ENCODE results near the gene FYN.

FYN gene

DNA sequence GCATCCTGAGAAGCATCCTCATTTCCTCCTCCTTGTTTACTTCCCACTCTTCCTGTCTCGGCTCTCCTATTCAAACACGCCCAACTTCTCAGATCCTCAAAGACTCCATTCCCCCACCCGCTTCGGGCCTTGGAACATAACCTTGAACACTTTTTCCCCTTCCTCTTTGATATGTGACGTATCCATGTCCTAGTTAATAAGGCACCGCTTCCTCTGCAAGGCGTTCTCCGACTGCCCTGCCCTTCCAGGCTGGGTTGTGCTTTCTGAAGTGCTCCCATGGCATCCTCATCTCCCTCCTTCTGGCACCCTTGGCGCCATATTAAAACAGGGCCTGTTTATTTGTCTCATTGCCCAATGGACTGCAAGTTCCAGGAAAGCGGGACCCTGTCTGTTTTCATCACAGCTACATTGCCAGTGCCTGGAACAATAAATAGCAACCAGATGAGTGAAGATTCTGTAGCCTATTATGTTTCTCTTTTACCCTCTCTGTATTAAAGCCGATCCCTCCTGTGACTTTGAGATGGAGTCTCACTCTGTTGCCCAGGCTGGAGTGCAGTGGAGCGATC is 152.2 kb downstream of the FYN start:
- no peak for DNase-seq

DNA sequence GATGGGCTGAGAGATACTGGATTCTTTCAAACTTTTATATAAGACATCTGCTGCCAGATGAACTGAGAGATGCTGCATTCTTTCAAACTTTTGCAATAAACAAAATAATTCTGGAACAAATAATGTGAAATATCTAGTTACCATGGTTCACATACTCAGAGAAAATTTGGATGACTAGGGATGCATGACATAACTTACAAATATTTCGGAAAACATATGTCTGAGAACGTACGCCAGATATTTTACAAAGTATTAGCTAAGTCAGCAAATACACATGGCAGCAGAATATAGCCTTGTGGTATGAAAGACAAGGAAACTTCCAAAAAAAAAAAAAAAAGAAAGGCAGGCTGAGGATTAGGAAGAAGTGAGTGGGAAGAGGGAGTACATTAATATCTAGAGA is 154.3 kb downstream of the FYN start:
- DNase-seq, result no peak

DNA sequence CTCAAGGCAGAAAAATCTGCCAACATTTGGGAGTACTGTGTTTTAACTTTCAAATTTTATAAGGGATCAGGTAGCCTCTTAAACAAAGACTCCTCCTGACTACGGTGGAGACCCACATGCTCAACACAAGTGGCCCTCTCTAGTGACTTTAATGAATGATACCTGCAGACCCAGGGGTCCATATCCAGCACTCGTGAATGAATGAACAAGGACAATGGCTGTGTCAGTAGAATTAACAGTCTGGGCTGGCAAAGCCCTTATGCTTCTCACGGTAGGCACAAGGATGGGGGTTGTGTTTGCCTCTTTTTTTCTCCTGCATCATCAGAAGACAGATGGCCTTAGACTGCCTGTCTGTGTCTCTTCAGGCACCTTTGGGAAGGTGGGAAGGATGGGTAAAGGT is 154.9 kb downstream of the FYN start:
- DNase-seq, result no peak

DNA sequence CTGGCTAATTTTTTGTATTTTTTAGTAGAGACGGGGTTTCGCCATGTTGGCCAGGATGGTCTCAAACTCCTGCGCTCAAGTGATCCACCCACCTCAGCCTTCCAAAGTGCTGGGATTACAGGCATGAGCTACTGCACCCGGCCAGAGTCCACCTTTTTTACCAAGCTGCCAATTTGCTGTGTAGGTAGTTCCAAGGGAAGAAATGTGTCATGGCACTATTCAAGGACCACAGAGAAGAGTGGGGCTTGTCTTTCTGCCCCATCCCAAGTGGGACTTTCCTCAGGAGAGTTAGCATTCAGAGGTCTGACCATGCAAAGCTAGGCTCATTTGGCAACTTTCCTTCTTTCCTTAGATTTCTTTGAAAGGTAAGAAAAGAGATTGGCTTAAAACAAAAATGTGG is 155.6 kb downstream of the FYN start:
- DNase-seq, result no peak

DNA sequence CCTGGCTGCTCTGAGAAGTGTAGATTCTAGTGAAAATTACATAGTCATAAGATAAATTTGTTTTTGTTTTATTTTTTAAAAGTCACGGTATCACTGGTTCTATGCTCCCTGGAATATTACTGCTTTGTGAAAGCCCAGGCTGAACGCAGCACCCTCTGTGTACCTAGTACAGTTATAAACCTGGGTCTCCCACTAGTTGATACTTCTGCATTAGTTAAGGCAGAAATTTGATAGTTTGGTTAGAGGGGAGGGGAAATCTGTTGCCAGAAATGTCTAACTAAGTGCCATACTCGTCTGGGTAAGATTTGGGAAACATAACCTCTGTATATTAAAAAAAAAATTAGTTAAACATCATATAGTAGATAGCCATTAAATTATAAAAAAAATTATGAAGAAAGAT is 156.9 kb downstream of the FYN start:
- no peak for DNase-seq

DNA sequence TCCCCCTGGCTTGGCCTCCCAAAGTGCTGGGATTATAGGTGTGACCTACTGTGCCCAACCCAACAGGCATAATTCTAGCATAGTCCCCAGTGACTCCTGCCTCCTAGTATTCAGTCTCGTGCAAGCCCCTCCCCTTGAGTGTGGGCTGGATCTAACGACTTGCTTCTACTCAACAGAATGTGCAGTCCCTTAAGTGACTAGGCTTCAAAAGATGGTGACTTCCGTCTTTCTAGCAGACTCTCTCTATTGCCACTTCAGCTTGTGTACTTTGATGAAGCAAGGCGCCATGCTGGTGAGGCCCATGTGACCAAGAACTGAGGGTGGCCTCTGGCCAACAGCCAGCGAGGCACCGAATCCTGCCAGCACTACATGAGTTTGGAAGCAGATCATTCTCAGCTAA is 157.9 kb downstream of the FYN start:
- no peak for DNase-seq

DNA sequence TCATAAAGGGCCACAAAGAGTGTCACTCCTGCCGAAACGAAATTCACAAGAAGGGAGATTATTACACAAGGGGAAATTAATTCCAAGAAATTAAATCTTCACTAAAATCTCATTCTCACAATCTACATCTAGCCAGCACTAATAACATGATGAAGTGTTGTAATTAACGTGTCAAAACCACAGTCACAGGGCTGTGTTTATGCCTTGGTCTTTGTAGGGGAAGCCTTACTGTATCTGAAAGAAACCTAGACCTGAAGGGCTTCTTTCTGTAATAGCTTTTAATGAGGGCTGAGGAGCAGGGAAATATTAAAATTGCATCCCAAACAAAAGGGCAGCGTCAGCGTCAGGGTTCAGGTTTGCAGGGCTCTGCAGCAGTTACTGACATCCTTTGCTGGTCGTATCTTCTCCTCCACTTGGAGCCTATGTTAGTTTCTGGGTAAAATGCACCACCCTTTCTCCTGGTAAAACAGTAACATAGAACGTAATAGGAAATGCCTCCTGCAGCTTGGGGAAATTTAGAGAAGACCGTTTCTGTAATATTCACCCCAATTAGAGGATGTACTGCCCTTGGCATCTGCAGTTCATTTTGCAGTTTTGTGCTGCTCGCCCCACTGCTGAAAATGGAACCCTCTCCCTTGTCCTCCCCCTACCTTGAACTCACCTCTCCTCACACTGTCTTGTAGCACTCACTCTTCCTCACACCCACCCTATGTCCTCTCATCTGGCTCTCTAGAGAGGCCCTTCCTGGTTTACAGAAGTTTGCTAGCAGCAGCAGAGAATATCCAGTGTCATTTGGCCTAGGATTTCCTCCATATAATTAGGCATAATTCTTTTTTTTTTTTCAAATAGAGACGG is 158.6 kb downstream of the FYN start:
- DNase-seq, result no peak

DNA sequence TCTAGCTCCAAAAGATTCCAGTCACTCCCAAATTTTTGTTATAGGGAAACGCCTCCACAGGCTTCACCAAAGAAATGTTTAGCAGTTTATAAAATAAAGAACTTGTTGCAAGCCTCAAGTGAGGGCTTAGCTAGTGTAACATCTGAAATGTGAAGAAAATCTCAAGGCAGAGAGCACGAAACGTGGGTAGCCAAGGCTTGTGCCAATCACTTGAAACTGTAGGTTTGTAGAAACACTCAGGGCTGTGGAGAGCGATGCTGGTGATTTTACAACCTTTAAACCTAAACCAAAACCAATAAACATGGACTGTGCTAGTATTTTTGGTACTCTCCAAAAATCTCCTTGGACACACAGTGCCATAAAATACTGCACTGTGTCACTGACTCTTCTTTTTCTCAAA is 159.4 kb downstream of the FYN start:
- DNase-seq, result no peak

DNA sequence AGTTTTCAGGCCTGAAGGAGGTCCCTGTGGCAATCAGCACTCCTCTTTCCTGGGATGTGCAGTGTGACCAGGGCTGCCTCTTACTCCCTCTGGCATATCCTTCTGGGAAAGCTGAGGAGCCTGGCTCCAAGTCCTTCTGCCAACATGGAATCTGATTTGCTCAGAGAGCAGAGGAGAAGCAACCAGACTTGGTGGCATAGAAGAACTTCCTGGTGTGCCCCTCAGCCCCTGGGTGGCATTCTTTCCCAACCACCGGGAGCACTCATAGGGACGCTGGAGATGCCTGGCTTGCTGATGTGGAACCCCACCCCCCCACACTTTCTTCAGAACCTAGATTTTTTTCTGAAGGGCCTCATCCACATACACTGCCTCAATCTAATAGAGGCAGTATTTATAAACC is 160.0 kb downstream of the FYN start:
- no peak for DNase-seq

DNA sequence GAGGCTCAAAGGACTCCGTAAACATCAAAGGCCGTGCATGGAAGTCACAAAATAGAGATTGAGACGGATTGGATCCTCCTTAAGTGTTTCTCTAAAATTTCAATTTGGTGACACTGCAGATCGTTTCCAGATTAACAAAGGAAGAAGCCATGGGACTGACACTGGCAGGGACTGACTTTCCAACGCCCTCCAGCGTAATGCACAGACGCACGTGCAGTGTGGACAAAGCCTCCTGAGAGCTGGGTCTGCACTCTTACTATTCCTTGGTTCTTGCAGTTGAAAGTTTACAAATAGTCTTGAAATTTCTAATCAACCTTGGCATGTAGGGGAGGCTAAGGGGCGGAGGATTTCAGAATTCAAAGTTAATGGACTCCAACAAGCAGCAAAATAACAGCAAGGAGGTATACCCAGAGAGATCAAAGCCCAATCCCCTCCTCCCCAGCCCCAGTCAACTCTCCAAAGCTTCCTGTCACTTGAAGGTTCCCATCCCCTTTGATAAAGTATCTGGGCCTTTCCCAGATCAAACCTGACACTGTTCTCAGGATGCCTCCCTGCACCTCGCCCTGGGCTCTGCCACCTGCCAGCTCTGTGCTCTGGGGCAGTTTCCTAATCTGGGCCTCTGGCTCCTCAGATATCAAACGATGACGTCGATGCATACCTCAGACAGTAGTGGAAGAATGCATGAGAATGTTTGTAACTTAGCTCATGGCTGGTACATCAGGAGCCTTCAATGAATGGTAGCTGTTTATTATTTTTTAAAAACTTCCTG is 161.1 kb downstream of the FYN start:
- DNase-seq, result no peak

DNA sequence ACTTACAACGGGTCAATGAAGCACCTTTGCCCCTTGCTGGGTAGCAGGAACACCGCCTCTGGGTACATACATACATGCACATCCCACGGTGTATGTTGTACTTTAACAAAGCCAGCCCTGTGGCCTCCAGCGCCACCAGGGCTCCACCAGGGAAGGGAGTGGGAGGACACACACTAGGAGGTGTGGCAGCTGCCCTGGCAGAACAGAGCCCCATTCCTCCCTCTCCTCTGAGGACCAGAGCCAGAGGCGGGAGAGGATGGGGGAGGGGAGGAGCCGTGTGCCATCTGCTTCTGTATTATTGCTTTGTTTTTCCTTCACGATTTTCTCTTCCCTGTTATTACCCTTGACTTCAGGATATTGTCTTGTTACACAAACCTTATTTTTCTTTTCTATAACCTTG is 161.8 kb downstream of the FYN start:
- peak; percentile 3 for DNase-seq

DNA sequence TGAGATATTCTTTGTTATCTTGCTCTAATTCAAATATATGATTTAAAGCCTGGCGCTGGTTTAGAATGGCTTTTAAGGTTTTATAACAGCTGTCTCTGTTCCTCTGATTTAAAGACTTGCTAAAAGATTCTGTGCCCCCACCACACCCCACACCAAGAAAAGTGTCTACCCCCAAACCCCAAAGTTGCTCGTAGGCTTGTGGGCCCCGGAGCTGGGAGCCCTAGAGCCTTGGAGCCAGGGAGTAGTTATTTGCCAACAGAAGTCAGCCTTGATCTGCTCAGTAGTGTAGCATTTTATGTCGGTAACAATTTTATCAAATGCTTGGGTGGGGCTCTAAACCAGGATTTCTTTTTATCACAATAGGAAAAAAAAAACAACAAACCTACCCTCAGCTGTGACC is 162.3 kb downstream of the FYN start:
- DNase-seq, result no peak

DNA sequence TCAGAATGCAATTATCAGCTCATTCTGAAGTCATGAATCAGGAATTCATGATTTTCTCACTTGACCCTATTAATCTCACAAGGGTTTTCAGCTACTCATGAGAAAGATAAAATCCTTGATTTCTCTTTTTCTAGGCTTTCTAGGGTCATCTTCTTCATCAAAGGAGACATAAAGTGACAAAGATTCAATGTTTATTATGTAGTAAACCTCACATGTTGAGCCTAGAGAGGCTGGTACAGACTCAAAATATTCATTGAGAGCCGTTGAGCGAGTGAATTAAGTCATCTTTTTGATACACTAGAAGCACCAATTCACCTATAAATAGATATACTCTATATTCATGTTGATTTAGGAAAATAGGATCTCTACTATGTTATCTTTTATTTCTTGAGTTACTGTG is 162.8 kb downstream of the FYN start:
- no peak for DNase-seq

DNA sequence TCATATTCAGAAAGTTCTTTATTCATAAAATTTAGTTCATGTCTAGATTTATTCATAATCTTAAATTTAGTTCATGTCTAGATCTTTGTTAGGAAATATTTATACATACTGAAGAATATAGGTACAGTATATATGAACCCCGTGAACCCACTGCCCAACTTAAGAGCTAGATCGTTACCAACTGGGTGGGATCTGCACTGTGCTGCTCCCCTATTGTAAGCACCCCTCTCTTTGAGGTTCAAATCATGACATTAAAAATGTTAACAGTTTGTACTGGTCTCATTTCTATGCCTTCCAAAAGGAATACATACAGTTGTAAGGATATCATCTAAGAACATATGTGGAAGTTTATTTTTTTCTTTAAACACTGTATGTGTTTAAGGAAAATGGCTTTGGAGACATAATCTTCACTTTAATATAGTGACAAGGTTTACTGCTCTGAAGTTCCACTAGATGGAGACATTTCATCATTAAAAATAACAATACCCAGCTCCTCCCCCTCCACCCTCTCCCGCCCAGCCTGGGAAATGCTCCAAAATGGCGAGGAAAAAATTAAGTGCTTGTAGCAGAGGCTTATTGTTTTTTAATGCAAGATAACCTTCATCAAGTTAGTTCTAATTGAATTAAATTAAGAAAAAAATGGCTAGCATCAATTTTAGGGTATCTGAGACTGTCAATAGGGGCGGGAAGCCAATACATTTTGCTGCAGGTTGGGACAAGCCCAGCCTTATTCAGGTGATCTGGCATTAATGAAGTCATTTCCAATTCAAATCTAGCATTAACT is 163.4 kb downstream of the FYN start:
- peak; percentile 10 for DNase-seq

DNA sequence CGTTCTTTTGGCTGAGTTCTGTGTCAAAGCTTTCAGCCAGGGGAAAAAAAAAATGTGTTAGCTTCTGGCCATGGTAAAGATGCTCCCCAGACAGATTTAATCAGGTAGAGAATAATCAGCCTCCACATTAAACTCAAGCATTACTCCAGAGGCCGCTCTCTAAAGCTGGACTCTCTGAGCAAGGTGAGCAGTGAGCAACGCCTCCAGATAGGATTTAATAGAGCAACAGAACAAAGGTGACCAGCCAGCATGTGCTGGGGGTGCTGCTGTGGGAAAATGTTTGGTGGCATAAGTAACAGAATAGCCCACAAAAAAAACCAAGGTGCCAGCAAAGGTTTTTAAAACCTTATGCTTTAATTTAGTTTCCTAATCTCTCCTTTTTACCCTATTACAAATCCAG is 164.1 kb downstream of the FYN start:
- DNase-seq, result no peak

DNA sequence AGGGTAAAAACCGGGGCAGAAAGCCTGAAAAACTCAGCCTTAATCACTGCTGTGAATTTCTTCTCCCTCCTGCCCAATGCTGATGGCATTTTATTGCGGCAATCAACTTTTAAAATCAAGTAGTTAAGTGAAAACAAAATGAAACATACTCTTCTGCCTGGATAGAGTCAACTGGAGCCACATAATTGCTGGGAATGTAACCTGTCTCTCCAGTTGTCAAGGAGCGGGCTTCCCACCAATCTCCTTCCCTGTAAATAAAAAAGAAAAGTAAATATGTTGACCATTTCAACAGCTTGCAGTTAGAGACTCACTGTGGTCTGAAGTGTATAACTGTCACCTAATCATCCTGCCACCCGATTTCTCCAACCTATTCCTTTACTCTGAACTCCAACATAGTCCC is 165.5 kb downstream of the FYN start:
- DNase-seq, result no peak

DNA sequence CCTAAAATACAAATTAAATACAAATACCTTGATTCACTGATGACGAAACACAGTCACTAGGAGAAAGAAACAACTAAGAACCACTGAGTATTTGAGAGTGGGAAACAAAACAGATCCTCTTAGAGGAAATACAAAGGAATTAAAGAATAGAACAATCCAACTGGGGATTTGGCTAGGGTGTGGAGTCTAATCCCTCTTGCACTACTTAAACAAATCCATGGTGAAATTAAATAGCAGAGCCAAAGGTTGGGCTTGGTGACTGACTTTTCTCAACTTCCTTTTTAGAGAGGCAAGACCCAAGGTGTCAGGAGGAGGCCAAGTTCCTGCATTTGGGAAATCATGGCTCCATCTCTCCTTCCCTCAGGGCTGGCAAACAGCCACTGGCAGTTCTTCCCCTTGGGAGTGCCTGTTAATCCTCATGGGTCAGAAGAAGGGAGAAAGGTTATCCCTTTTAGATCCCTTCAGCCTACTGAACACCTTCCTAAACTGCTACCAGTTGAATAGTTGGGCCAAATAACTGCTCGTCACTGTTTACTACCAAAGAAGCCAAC is 166.3 kb downstream of the FYN start:
- DNase-seq, result no peak

DNA sequence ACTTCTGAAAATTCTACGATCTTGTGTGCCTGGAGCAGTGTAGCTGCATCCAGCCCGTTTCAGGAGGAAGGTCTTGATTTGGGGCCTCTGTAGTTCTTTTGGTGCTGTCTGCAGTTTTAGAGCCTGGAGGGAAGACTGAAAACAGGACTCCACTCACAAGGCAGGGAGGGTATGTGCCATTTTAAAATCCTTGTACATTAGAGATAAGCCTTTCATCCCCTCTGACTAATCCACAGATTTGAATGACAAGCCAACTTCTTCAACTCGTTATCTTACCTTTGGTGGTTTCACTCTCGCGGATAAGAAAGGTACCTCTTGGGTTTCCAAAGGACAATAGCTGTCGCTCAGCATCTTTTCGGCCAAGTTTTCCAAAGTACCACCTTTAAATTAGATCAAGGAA is 169.5 kb downstream of the FYN start:
- no peak for DNase-seq

DNA sequence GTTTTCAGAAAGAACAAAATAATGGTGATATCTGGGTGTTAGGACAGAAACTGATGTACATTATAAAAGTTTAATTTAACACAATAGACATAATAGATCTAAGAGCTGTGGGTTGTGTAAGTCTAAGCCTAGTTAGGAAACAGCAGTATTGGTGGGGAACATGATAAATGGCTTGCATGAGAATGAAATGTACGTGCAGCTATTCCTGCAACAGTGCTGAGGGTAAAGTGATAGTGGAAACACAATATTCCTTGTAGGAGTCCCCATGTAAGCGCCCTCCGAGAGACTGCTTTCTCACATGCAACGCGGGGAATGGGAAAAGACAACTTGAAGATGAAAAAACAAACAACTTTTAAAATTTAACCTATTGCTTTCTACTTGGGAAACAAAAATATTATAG is 171.0 kb downstream of the FYN start:
- no peak for DNase-seq

DNA sequence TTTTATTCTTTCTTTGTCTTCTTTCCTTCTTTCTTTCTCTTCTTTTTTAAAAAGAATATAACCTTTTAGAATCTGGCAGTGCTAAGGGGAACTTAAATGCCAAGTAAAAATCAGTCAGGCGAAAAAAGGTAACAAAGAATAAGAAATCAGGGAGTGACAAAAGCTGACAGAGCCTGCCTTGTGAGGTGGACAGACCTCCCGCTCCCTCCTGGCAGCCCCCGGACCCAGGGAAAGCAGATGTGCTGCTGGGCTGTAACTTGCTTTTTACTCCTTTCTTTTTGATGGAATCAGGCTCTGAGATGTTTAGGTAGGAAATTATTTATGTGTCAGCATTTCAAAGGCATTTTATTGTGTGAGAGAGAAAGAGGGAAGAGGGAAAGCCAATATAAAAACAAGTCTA is 172.1 kb downstream of the FYN start:
- no peak for DNase-seq

DNA sequence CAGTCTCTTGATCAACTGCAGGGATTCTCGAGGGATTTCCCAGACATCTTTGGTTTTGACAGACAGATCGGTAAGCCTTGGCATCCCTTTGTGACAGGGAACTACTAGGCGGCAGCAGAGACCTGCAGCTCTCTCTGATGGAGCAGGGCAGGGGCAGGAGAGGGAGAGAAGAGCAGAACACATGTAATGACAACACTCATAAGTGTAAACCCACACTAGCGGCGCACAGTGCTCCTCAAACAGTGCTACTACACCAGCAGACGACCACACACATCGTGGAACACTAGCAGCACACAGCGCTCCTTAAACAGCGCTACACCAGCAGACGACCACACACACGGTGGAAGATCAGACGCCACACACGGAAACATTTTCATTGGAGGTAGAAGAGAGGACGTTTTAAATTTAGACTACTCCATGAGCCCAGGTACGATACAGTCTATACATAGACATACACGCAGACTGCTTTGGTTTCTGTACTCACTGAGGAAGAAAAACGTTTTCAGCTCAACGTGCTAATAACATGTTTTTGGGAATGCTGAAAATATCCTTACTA is 173.0 kb downstream of the FYN start:
- DNase-seq, result no peak

DNA sequence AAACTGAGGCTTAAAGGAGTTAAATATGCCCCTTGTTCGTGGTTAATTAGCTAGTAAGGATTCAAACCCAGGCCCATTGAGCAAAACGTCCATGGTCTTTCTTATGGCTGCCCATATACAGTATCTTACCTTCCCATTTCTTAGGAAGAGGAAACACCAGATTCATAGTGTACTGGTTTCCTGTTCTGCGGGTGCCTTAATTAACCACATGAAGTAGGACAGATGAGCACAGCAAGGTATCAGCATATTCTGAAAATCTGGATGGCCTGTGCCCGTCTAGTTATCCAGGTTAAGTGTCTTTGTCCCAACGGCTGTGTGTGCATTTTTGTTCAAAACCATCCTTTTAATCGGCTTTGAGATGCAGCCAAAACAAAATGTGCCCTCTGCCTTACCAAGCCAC is 174.1 kb downstream of the FYN start:
- DNase-seq, result no peak

DNA sequence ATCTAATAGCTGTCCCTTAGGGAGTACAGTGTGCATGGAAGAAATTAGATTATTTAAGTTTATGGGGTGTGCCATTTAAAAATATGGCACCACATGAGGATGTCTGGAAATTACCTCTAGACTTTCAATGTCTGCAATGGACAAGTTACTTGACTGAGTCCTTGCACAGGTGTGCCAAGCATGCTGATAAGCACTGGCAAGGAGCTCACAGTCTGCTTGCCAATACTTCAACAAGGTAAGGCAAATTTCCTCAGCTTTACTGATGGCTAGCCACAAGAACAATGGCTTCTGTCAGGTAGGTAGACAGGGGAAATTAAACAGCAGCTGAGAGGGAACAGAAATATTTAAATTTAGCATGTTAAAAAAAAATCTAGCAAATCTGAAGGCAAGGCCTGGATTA is 176.4 kb downstream of the FYN start:
- no peak for DNase-seq

Measured in SHP77 treated with DMSO at 0.1 percent for 48 hours (cell line).